Measurements from ENCODE around the gene CBX7. TPM values are rescaled to one million over a fixed set of nuclear protein-coding genes. Genes with fewer than 3 reads are reported as not detected.

CBX7 gene
- total RNA-seq, 1 donor from 2014 or later, result 5.9 TPM

DNA sequence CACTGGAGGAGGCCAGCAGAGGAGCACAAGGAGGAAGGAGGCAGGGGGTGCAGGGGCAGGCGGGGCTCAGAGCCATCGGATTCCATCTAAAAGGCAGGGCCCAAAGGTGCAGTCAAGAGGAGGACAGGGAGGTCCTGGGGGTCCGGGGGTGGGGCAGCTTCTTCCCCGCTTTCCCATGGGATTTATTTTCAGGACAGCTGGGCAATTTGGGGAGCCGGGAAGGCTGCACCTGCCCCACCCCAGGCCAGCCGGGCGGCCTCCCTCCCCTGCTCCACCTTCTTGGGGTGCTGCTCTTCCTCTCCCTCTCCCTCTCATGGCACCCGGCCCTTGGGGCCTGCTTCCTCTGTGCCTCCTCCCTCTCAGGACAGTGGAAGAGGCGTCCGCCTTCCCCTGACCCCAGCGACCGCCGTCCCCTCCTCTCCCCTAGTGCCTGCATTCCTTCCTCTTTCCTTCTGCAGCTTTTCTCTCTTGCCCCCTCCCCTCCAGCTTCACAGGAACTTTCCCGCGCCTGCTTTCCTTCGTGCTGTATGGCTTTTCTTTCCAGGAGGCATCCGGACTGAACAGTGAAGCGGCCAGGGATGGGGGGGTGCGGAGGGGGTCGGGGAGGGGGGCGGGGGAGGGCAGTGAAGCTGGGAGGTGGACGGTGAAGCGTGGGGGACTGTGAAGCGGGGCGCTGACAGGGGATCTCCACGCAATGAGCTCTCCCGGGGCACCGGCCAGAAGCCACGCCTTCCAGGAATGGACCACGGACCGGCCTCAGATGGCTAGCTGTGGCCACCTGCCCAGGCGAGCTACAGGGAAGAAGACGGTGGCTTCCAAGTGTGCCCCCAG, 28.5 kb downstream of the CBX7 start:
- DNase-seq, result no peak
- H3K4me3 Mint-ChIP-seq (ENCODE audit: unreplicated experiment), result no peak overlapping the region
- no peak overlapping the region for H3K27ac Mint-ChIP-seq (ENCODE audit: unreplicated experiment)
- H3K36me3 Mint-ChIP-seq (ENCODE audit: unreplicated experiment), result no peaks in the 10 kb centered on the region
- no peaks in the 10 kb centered on the region for H3K9me3 Mint-ChIP-seq (ENCODE audit: unreplicated experiment)
- H3K27me3 Mint-ChIP-seq (ENCODE audit: unreplicated experiment), result peaks cover 5% of the 10 kb centered on the region
- TF ChIP-seq, protein P1, sequence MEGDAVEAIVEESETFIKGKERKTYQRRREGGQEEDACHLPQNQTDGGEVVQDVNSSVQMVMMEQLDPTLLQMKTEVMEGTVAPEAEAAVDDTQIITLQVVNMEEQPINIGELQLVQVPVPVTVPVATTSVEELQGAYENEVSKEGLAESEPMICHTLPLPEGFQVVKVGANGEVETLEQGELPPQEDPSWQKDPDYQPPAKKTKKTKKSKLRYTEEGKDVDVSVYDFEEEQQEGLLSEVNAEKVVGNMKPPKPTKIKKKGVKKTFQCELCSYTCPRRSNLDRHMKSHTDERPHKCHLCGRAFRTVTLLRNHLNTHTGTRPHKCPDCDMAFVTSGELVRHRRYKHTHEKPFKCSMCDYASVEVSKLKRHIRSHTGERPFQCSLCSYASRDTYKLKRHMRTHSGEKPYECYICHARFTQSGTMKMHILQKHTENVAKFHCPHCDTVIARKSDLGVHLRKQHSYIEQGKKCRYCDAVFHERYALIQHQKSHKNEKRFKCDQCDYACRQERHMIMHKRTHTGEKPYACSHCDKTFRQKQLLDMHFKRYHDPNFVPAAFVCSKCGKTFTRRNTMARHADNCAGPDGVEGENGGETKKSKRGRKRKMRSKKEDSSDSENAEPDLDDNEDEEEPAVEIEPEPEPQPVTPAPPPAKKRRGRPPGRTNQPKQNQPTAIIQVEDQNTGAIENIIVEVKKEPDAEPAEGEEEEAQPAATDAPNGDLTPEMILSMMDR (IDR thresholded peaks at IDR 0.05; ENCODE audit: partially characterized antibody, unreplicated experiment), result no peak
- no peaks in the 10 kb centered on the region for H3K4me1 Mint-ChIP-seq (ENCODE audit: low read depth, unreplicated experiment)

DNA sequence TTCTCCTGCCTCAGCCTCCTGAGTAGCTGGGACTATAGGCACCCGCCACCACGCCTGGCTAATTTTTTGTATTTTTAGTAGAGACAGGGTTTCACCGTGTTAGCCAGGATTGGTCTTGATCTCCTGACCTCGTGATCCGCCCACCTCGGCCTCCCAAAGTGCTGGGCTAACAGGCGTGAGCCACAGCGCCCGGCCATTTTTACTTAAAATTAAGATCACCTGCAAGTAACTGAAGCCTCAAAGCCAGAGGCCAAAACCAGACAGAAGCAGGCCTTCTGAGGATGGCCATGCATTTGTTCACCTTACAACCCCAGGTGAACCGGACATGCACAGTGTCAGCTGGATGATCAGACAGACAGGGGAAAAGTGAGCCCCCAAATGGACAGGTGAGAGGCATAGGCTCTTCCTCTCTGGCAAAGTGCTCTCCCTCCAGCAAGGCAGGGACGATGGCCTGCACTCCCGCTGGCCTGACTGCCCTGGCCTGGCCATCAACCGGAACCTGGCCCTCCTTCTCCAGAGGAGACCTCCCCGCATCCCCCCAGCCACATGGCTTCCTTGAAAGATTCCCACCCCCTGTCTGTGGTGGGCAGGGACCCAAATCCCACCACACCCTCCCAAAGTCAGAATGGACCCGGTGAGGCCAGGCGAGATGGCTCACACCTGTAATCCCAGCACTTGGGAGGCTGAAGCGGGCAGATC, 29.6 kb downstream of the CBX7 start:
- H3K27me3 Mint-ChIP-seq (ENCODE audit: unreplicated experiment), result peaks cover 5% of the 10 kb centered on the region
- no peak overlapping the region for H3K4me3 Mint-ChIP-seq (ENCODE audit: unreplicated experiment)
- TF ChIP-seq, protein P1 (IDR thresholded peaks at IDR 0.05; ENCODE audit: partially characterized antibody, unreplicated experiment), result no peak
- peaks cover 2% of the 10 kb centered on the region for H3K9me3 Mint-ChIP-seq (ENCODE audit: unreplicated experiment)
- H3K27ac Mint-ChIP-seq (ENCODE audit: unreplicated experiment), result no peak overlapping the region
- H3K36me3 Mint-ChIP-seq (ENCODE audit: unreplicated experiment), result no peaks in the 10 kb centered on the region
- H3K4me1 Mint-ChIP-seq (ENCODE audit: low read depth, unreplicated experiment), result no peaks in the 10 kb centered on the region
- no peak for DNase-seq

- Mint-ChIP-seq H3K27ac (ENCODE audit: unreplicated experiment) (no peak overlapping the region), H3K4me3 (ENCODE audit: unreplicated experiment) (no peak overlapping the region), H3K9me3 (ENCODE audit: unreplicated experiment) (peaks cover 2% of the 10 kb centered on the region), H3K36me3 (ENCODE audit: unreplicated experiment) (no peaks in the 10 kb centered on the region), H3K4me1 (ENCODE audit: low read depth, unreplicated experiment) (no peaks in the 10 kb centered on the region), H3K27me3 (ENCODE audit: unreplicated experiment) (peaks cover 4% of the 10 kb centered on the region)
- TF ChIP-seq, protein P1 (IDR thresholded peaks at IDR 0.05; ENCODE audit: partially characterized antibody, unreplicated experiment), result no peak
- no peak for DNase-seq
These were observed 31.5 kb downstream of the CBX7 start for GRCh38 chr22:39120983-39121382.

DNA sequence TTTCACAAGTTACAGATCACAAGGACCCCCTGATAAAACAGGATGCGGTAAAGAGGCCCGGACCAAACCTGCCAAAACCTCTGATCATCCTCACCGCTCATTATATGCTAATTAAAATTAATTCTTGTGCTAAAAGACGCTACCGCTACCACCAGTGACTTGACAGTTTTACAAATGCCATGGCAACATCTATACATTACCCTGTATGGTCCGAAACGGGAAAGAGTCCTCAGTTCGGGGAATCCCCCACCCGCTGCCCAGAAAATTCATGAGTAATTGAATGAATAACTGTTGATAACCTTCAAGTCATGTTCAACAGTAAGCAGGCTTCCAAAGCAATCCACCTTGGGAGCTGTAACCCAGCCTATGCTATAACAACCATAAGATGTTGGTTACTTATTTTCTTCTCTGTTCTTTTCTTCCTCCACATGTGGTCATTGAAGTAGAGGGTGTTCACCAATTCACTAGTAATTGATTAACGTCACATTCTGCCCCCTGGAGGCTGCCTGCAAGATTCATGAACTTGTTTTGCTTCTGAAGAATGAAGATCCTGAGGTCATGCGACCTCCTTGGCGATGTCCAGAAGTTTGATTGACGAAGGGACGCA, 34.8 kb downstream of the CBX7 start:
- Mint-ChIP-seq H3K4me1 (ENCODE audit: low read depth, unreplicated experiment) (no peaks in the 10 kb centered on the region), H3K9me3 (ENCODE audit: unreplicated experiment) (peaks cover 2% of the 10 kb centered on the region), H3K27ac (ENCODE audit: unreplicated experiment) (no peak overlapping the region), H3K4me3 (ENCODE audit: unreplicated experiment) (no peak overlapping the region), H3K36me3 (ENCODE audit: unreplicated experiment) (no peaks in the 10 kb centered on the region), H3K27me3 (ENCODE audit: unreplicated experiment) (peaks cover 7% of the 10 kb centered on the region)
- peak; percentile 60 for DNase-seq
- TF ChIP-seq, protein P1 (IDR thresholded peaks at IDR 0.05; ENCODE audit: partially characterized antibody, unreplicated experiment), result peak; percentile 29

All from glutamatergic neuron (in vitro differentiated cells).